HCT116 (cell line): ENCODE results near the gene VMP1.

Experiments used
- CEBPB ChIP-seq: IDR thresholded peaks from 2 replicates; pipeline ENCODE4 v1.6.1; 2012; ENCODE audit warnings: low read depth
- CTCF ChIP-seq, 3 experiments: fragments of 200-600 bp in 1 of 3; sonication (generic) in 1 of 3; IDR thresholded peaks in 2 of 3; conservative IDR thresholded peaks in 1 of 3; 2 replicates each; pipeline ENCODE4 v1.5.1; 2012 to 2017; ENCODE audit warnings: low read depth in 2 of 3, low read length in 2 of 3, antibody characterized with exemption in 1 of 3, borderline replicate concordance in 1 of 3, control low read depth in 1 of 3, mild to moderate bottlenecking in 1 of 3, mixed read lengths in 1 of 3, mixed run types in 1 of 3, moderate library complexity in 1 of 3; ENCODE audit not compliant: insufficient read depth in 1 of 3
- EZH2 ChIP-seq: fragments of 200-600 bp; sonication (generic); IDR thresholded peaks from 2 replicates; pipeline ENCODE4 v1.6.1; 2017; ENCODE audit warnings: antibody characterized with exemption, mixed run types
- EZH2phosphoT487 ChIP-seq: fragments of 200-600 bp; IDR thresholded peaks from 2 replicates; pipeline ENCODE4 v1.6.1; 2018; ENCODE audit warnings: antibody characterized with exemption, borderline replicate concordance
- FOSL1 ChIP-seq: IDR thresholded peaks from 2 replicates; pipeline ENCODE4 v1.6.1; 2012; ENCODE audit warnings: low read depth
- JUND ChIP-seq: IDR thresholded peaks from 2 replicates; pipeline ENCODE4 v1.6.1; 2012
- MAX ChIP-seq: IDR thresholded peaks from 2 replicates; pipeline ENCODE4 v1.6.1; 2012
- POLR2A ChIP-seq: IDR thresholded peaks from 2 replicates; pipeline ENCODE4 v1.7.0; 2011; ENCODE audit warnings: borderline replicate concordance; ENCODE audit not compliant: insufficient read depth, insufficient read length; ENCODE audit errors: extremely low read depth
- POLR2AphosphoS5 ChIP-seq: IDR thresholded peaks from 2 replicates; pipeline ENCODE4 v1.6.1; 2011; ENCODE audit warnings: mild to moderate bottlenecking, low read depth, low read length, moderate library complexity
- RAD21 ChIP-seq: IDR thresholded peaks from 2 replicates; pipeline ENCODE4 v1.6.1; 2012; ENCODE audit warnings: low read depth, mild to moderate bottlenecking
- SIN3A ChIP-seq: IDR thresholded peaks from 2 replicates; pipeline ENCODE4 v1.6.1; 2012; ENCODE audit warnings: low read depth
- SP1 ChIP-seq: IDR thresholded peaks from 2 replicates; pipeline ENCODE4 v1.6.1; 2012; ENCODE audit warnings: low read depth
- ZBTB33 ChIP-seq: IDR thresholded peaks from 2 replicates; pipeline ENCODE4 v1.6.1; 2011; ENCODE audit warnings: mild to moderate bottlenecking, low read length, moderate library complexity; ENCODE audit not compliant: insufficient replicate concordance; ENCODE audit errors: extremely low read depth
- ZNF274 ChIP-seq: fragments of 200-500 bp; sonication (Bioruptor generic); IDR thresholded peaks from 2 replicates; pipeline ENCODE4 v1.6.1; 2014; ENCODE audit warnings: mild to moderate bottlenecking, low read depth, low read length, inconsistent platforms

GRCh38 chr17:59777033-59777432 lies 69.6 kb downstream of the VMP1 start:
- no peak for TF ChIP-seq CTCF (IDR thresholded peaks at IDR 0.05 in 2 of 3, conservative IDR thresholded peaks at IDR 0.05 in 1 of 3; ENCODE audit: borderline replicate concordance in 1 of 3, insufficient read depth in 1 of 3, low read depth in 2 of 3, low read length in 2 of 3)
- no peak for TF ChIP-seq EZH2phosphoT487
- no peak for TF ChIP-seq EZH2
- TF ChIP-seq POLR2A: no peak
- no peak for TF ChIP-seq ZNF274
- no peak for TF ChIP-seq JUND
- no peak for TF ChIP-seq CEBPB
- TF ChIP-seq POLR2AphosphoS5: no peak
- no peak for TF ChIP-seq SIN3A
- no peak for TF ChIP-seq FOSL1
- TF ChIP-seq RAD21: no peak
- TF ChIP-seq MAX: no peak
- no peak for TF ChIP-seq ZBTB33
- no peak for TF ChIP-seq SP1
